CD8-positive, alpha-beta memory T cell (primary cell): ENCODE results near the gene NFIA. TPM values are rescaled to one million over a fixed set of nuclear protein-coding genes. Genes with fewer than 3 reads are reported as not detected.

Source experiments
- CTCF ChIA-PET: fragments of 350-600 bp; sonication (Branson Sonifier 250); formaldehyde crosslinking; loops from one replicate; lab custom pipeline; 2021; ENCODE audit warnings: antibody characterized with exemption; lab: Charles Lee
- POLR2A ChIA-PET: fragments of 350-600 bp; sonication (Branson Sonifier 250); formaldehyde crosslinking; loops from one replicate; lab custom pipeline; 2021; ENCODE audit warnings: antibody characterized with exemption; lab: Charles Lee
- DNase-seq, 5 donors: peaks; one replicate each; pipeline versions ENCODE4 v3.0.0 to v3.0.0-alpha.2; 2020 to 2022; ENCODE audit warnings: mixed read lengths in 1 of 5
- H3K27ac ChIP-seq: one replicate; pipeline ENCODE4 v1.7.0; 2013; ENCODE audit warnings: low read depth, mild to moderate bottlenecking, low read length, moderate library complexity
- H3K27me3 ChIP-seq: 2 replicates; pipeline ENCODE4 v1.7.0; 2013; ENCODE audit warnings: low read length, mild to moderate bottlenecking; ENCODE audit not compliant: insufficient read depth, poor library complexity, severe bottlenecking
- H3K36me3 ChIP-seq: 2 replicates; pipeline ENCODE4 v1.7.0; 2013; ENCODE audit warnings: mild to moderate bottlenecking, low read length, moderate library complexity; ENCODE audit not compliant: insufficient read depth
- H3K4me1 ChIP-seq: 2 replicates; pipeline ENCODE4 v1.7.0; 2013; ENCODE audit warnings: mild to moderate bottlenecking, low read length, moderate library complexity; ENCODE audit not compliant: insufficient read depth
- H3K4me3 ChIP-seq: 2 replicates; pipeline ENCODE4 v1.7.0; 2013; ENCODE audit warnings: mild to moderate bottlenecking, low read length
- H3K9me3 ChIP-seq: 2 replicates; pipeline ENCODE4 v1.7.0; 2013; ENCODE audit warnings: mild to moderate bottlenecking, low read length
- H3K27ac Mint-ChIP-seq, 8 donors: one replicate each; pipeline ENCODE4 v1.8.0; 2020 to 2021; ENCODE audit warnings: mixed read lengths in 8 of 8, mild to moderate bottlenecking in 6 of 8, inconsistent platforms in 3 of 8, moderate library complexity in 3 of 8
- H3K27me3 Mint-ChIP-seq, 2 donors: one replicate each; pipeline ENCODE4 v1.8.0; 2020 to 2021; ENCODE audit warnings: mixed read lengths in 2 of 2, mild to moderate bottlenecking in 1 of 2, moderate library complexity in 1 of 2
- H3K36me3 Mint-ChIP-seq, 3 donors: one replicate each; pipeline ENCODE4 v1.8.0; 2020 to 2021; ENCODE audit warnings: mixed read lengths in 3 of 3, inconsistent platforms in 1 of 3, mild to moderate bottlenecking in 1 of 3
- H3K4me1 Mint-ChIP-seq, 3 donors: one replicate each; pipeline ENCODE4 v1.8.0; 2020 to 2021; ENCODE audit warnings: mixed read lengths in 3 of 3, inconsistent platforms in 1 of 3, mild to moderate bottlenecking in 1 of 3
- H3K4me3 Mint-ChIP-seq, 7 donors: one replicate each; pipeline ENCODE4 v1.8.0; 2020 to 2021; ENCODE audit warnings: mixed read lengths in 7 of 7, mild to moderate bottlenecking in 6 of 7, moderate library complexity in 4 of 7, inconsistent platforms in 2 of 7
- H3K9me3 Mint-ChIP-seq, 5 donors: one replicate each; pipeline ENCODE4 v1.8.0; 2020 to 2022; ENCODE audit warnings: mixed read lengths in 5 of 5, mild to moderate bottlenecking in 3 of 5, moderate library complexity in 2 of 5, inconsistent platforms in 1 of 5
- polyA plus RNA-seq: library from polyadenylated mRNA; unstranded; fragments of 300-500 nt; fragmentation: Illumina TruSeq; gene quantifications from one replicate; pipeline ENCODE4 v1.2.3, GENCODE V29; 2021
- total RNA-seq, 2 experiments: library from RNA; stranded (reverse); gene quantifications; one replicate each; pipeline ENCODE4 v1.2.3, GENCODE V29; 2021

The NFIA gene
- total and polyA plus RNA-seq, 3 experiments from 2014 or later = 6.1 to 9.9 (median 7.0) TPM

DNA sequence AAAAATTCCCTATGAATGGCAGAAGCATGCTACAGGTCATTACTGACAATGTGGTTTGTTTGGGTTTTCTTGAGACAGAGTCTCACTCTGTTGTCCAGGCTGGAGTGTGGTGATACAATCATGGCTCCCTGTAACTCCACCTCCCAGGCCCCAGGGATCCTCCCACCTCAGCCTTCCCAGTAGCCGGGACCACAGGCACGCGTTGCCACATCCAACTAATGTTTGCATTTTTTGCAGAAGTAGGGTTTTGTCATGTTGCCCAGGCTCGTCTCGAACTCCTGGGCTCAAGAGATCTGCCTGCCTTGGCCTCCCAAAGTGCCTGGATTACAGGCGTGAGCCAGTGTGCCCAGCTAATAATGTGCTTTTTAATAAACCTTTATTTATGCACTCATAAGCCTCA is 259.1 kb downstream of the NFIA start:
- Histone ChIP-seq H3K27me3 (no peaks in the 10 kb centered on the region), H3K9me3 (no peaks in the 10 kb centered on the region), H3K27ac (no peak overlapping the region), H3K4me1 (no peaks in the 10 kb centered on the region), H3K4me3 (no peak overlapping the region), H3K36me3 (no peaks in the 10 kb centered on the region)
- Mint-ChIP-seq H3K9me3 (no peaks in the 10 kb centered on the region), H3K27me3 (no peaks in the 10 kb centered on the region), H3K36me3 (peaks cover 0 to 1% (median 0%) of the 10 kb centered on the region in 3 donors), H3K4me1 (no peaks in the 10 kb centered on the region), H3K27ac (no peak overlapping the region), H3K4me3 (no peak overlapping the region)
- CTCF ChIA-PET = interaction anchor here (0.9 kb wide), 1 partner anchor 11 kb away, joined by 3 read pairs; no protein-coding TSS in a partner anchor
- POLR2A ChIA-PET = no interaction called here
- DNase-seq = no peak

DNA sequence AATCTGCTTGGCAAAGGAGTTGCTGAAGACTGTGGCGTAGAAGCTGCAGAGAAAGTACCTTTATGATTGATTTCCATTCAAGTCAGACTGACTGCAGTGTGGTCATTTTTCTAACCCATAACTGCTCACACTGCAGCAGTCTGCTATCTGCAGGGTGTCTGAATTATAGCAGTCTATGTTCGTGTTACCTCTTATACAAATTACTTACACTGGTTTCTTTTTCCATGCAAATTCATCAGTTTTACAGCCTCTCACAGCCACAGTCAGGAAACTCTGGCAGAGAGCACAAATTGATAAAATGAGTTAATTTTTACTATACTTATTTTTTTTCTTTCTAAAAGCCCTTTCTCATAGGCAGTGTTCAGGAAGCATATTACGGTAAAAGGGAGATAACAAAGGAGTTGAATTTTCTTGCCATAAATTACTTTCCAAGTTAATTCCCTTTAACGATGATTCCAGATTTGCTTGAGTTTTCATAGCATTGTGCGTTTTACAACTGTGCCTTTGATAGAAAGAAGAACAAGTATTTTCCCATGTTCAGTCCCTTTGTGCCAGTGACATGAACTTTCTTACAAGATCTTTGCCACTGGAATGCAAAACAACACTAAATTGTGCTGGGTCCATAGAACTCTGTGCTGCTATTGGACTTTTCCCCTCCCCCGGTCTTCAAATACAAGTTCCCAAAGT is 261.5 kb downstream of the NFIA start:
- no peaks in the 10 kb centered on the region for H3K27me3 ChIP-seq
- no peaks in the 10 kb centered on the region for H3K9me3 ChIP-seq
- DNase-seq = no peak
- H3K27ac ChIP-seq = no peak overlapping the region
- H3K4me1 ChIP-seq = no peaks in the 10 kb centered on the region
- POLR2A ChIA-PET = no interaction called here
- H3K4me3 ChIP-seq = no peak overlapping the region
- H3K36me3 ChIP-seq = no peaks in the 10 kb centered on the region
- Mint-ChIP-seq H3K36me3 (peaks cover 1 to 3% (median 1%) of the 10 kb centered on the region in 3 donors), H3K4me1 (no peaks in the 10 kb centered on the region), H3K4me3 (no peak overlapping the region), H3K27ac (no peak overlapping the region), H3K27me3 (no peaks in the 10 kb centered on the region), H3K9me3 (no peaks in the 10 kb centered on the region)
- CTCF ChIA-PET = no interaction called here

DNA sequence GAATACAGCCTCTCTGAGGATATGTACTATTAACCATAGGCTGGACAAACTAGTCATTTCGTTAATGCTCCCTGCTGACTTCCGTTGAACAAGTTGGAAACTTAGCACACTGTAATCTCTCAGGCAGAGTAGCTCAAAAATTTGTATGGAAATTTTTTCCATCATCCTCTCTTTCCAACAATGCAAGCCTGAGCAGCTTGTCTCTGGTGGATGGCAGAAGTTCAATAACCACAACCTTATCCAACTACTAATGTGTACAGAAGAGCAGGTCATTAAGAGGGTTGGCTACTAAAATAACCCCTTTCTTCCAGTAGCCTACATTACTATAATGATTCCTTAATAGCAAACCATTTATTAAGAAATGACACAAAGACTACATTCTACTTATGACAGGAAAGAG is 262.3 kb downstream of the NFIA start:
- ChIA-PET POLR2A (no interaction called here), CTCF (no interaction called here)
- Mint-ChIP-seq H3K4me1 (no peaks in the 10 kb centered on the region), H3K36me3 (peaks cover 1 to 3% (median 1%) of the 10 kb centered on the region in 3 donors), H3K4me3 (no peak overlapping the region), H3K27me3 (no peaks in the 10 kb centered on the region), H3K27ac (no peak overlapping the region), H3K9me3 (no peaks in the 10 kb centered on the region)
- DNase-seq = no peak
- no peaks in the 10 kb centered on the region for H3K27me3 ChIP-seq
- no peaks in the 10 kb centered on the region for H3K9me3 ChIP-seq
- H3K4me3 ChIP-seq = no peak overlapping the region
- no peaks in the 10 kb centered on the region for H3K4me1 ChIP-seq
- no peaks in the 10 kb centered on the region for H3K36me3 ChIP-seq
- no peak overlapping the region for H3K27ac ChIP-seq

DNA sequence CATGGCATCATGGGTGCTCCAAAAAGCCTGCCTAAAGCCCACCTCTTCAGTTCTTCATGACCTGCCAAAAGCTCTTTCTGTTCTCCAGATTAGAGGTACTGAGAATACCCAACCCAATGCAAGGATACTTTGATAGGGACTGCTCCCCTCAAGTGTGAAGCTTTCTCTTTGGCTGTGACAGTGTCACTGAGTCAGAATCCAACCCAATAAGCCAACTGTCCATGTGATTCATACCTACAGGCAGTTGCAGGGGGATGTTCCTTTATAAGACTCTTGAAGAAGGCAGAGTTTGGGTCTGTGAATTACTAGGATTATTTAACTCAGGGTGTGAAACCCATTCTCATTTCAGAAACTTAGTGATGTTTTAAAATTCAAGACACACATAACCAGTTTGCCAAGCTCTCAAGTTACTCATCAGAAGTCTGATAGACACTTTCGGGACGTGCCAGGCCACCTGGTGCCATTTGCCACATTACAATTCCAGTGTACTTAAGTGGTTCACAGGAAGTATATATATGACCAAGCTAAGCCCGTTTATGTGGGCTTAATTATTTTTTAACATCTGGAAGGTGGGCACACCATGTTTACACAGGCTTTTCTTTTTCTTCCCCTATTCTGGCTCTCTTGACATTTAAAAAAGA is 265.8 kb downstream of the NFIA start:
- Mint-ChIP-seq H3K4me3 (no peak overlapping the region), H3K9me3 (no peaks in the 10 kb centered on the region), H3K27me3 (no peaks in the 10 kb centered on the region), H3K27ac (no peak overlapping the region), H3K4me1 (peaks cover 0 to 4% (median 2%) of the 10 kb centered on the region in 3 donors), H3K36me3 (peaks cover 1 to 6% (median 3%) of the 10 kb centered on the region in 3 donors)
- Histone ChIP-seq H3K27me3 (no peaks in the 10 kb centered on the region), H3K4me3 (no peak overlapping the region), H3K4me1 (no peaks in the 10 kb centered on the region), H3K9me3 (no peaks in the 10 kb centered on the region), H3K36me3 (no peaks in the 10 kb centered on the region), H3K27ac (no peak overlapping the region)
- ChIA-PET POLR2A (no interaction called here), CTCF (no interaction called here)
- no peak for DNase-seq

DNA sequence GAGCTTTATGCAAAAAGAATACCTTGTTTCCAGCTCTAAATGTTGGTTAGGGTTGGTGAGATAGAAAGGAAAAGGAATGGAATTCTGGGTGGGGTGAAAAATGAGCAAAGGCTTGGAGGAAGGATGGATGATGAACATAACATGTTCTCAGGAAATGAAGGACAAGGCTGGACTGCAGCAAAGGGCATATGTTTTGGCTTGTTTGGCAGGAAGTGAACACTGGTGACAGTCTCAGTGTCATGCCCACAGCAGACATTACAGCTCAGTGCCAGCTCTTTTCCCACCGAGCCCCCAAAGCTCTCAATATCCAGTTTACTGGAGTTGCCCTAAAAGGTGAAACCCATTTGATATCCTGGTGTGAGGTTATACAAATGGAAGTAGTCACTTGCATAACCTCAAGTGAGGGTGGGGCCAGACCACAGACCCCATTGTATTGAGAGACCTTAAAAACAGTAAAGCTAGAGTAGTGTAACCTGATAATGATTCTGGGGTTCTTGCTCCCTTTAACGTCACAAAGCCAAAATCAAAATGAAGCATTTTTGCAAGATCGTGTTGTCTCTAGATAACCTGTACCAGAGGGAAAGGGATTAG is 270.6 kb downstream of the NFIA start:
- Histone ChIP-seq H3K4me3 (no peak overlapping the region), H3K36me3 (no peaks in the 10 kb centered on the region), H3K27me3 (no peaks in the 10 kb centered on the region), H3K9me3 (no peaks in the 10 kb centered on the region), H3K27ac (no peak overlapping the region), H3K4me1 (no peaks in the 10 kb centered on the region)
- peaks cover 0 to 4% (median 2%) of the 10 kb centered on the region in 3 donors for H3K4me1 Mint-ChIP-seq
- no peak overlapping the region for H3K4me3 Mint-ChIP-seq
- POLR2A ChIA-PET = no interaction called here
- no peaks in the 10 kb centered on the region for H3K9me3 Mint-ChIP-seq
- H3K27ac Mint-ChIP-seq = no peak overlapping the region
- no peak for DNase-seq
- H3K36me3 Mint-ChIP-seq = peaks cover 3 to 10% (median 7%) of the 10 kb centered on the region in 3 donors
- no peaks in the 10 kb centered on the region for H3K27me3 Mint-ChIP-seq
- CTCF ChIA-PET = interaction anchor here (1.2 kb wide), 1 partner anchor 11 kb away, joined by 3 read pairs; no protein-coding TSS in a partner anchor

DNA sequence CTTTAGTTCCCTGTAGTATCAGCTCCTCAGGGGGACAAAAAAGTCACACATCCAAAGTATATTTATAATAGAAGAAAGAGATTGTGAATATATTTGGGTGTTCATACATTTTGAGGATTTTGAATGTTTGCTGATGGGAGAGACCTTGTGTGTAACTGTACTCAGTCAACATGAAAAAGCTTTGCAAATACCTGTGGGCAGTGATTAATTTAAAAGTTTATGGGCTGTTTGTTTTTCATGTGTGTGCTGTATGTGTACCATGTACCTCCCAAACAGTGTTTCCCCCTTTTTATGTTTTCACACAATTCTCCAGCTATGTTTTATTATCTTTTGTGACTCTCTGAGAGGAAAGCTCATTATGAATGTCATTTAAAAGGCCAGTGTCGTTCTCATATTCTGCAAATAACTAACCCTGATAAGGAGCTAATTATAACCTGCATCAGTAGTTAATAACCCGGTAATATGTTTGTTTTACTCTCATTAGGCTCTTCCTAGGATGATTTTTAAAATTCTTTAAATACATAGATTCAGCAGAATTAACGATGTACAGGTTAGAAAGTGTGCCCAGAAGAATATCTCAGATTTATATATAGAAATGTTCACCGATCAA is 271.5 kb downstream of the NFIA start:
- no peaks in the 10 kb centered on the region for H3K27me3 Mint-ChIP-seq
- ChIA-PET POLR2A (no interaction called here), CTCF (interaction anchor here (0.9 kb wide), 1 partner anchor 17 kb away, joined by 3 read pairs; no protein-coding TSS in a partner anchor)
- Histone ChIP-seq H3K9me3 (no peaks in the 10 kb centered on the region), H3K27me3 (no peaks in the 10 kb centered on the region), H3K36me3 (no peaks in the 10 kb centered on the region), H3K4me3 (no peak overlapping the region), H3K4me1 (no peaks in the 10 kb centered on the region), H3K27ac (no peak overlapping the region)
- no peak overlapping the region for H3K27ac Mint-ChIP-seq
- peaks cover 0 to 13% (median 8%) of the 10 kb centered on the region in 3 donors for H3K36me3 Mint-ChIP-seq
- DNase-seq = no peak
- no peaks in the 10 kb centered on the region for H3K9me3 Mint-ChIP-seq
- H3K4me1 Mint-ChIP-seq = peaks cover 0 to 4% (median 2%) of the 10 kb centered on the region in 3 donors
- H3K4me3 Mint-ChIP-seq = no peak overlapping the region

DNA sequence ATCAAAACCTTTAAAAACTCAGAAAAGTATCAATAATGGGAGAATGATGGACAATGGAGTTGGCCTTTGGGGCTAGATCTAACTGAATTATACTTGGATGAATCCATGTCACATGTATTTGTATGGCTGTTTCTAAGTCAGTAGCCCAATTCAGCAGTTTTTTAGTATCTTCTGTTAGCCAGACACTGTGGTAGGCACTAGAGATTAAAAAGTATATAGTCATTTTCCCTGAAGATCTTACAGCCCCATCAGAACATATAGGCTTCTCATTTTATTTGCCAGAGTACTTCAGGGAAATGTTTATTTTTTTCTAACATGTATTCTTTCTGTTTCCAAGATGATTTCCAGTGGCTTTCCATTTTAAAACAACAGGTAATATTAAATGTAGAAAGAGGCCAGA is 273.7 kb downstream of the NFIA start:
- H3K27ac Mint-ChIP-seq = peak overlapping the region in 1 of 8 donors; percentile 15
- CTCF ChIA-PET = interaction anchor here (0.8 kb wide), 1 partner anchor 115 kb away, joined by 3 read pairs; no protein-coding TSS in a partner anchor
- Histone ChIP-seq H3K9me3 (no peaks in the 10 kb centered on the region), H3K4me1 (no peaks in the 10 kb centered on the region), H3K27me3 (no peaks in the 10 kb centered on the region), H3K4me3 (no peak overlapping the region), H3K27ac (no peak overlapping the region), H3K36me3 (no peaks in the 10 kb centered on the region)
- H3K27me3 Mint-ChIP-seq = no peaks in the 10 kb centered on the region
- H3K36me3 Mint-ChIP-seq = peaks cover 10 to 27% (median 12%) of the 10 kb centered on the region in 3 donors
- DNase-seq = no peak
- POLR2A ChIA-PET = no interaction called here
- H3K9me3 Mint-ChIP-seq = no peaks in the 10 kb centered on the region
- no peak overlapping the region for H3K4me3 Mint-ChIP-seq
- H3K4me1 Mint-ChIP-seq = peaks cover 0 to 4% (median 2%) of the 10 kb centered on the region in 3 donors
